HAP-1 (cell line): ENCODE data around the gene ENTREP1.
"Not testable (repeated sequence)": the region's sequence is repeated elsewhere in the genome, so short reads cannot be mapped to it uniquely, and the experiment has no call there.

Experiments
- DNase-seq, 2 experiments: peaks; one replicate each; pipeline ENCODE4 v3.0.0-alpha.2; 2016 to 2020; ENCODE audit warnings: low spot score in 2 of 2
- H3K27me3 ChIP-seq: fragments of 250-450 bp; sonication (Bioruptor Pico); 2 replicates; pipeline ENCODE4 v1.5.1; 2020; ENCODE audit warnings: low read depth, mild to moderate bottlenecking, moderate library complexity
- H3K36me3 ChIP-seq: fragments of 250-450 bp; sonication (Bioruptor Pico); replicated peaks from 2 replicates; pipeline ENCODE4 v1.5.1; 2020; ENCODE audit warnings: mild to moderate bottlenecking
- H3K4me1 ChIP-seq: fragments of 250-450 bp; sonication (Bioruptor Pico); 2 replicates; pipeline ENCODE4 v1.5.1; 2020; ENCODE audit warnings: mild to moderate bottlenecking
- H3K4me3 ChIP-seq: fragments of 250-450 bp; sonication (Bioruptor Pico); 2 replicates; pipeline ENCODE4 v1.5.1; 2020; ENCODE audit warnings: mild to moderate bottlenecking, moderate library complexity
- H3K9me3 ChIP-seq: fragments of 250-450 bp; sonication (Bioruptor Pico); 2 replicates; pipeline ENCODE4 v1.5.1; 2020; ENCODE audit warnings: mild to moderate bottlenecking, moderate library complexity
- in situ Hi-C: fragments of 300-500 bp; cut with MboI; formaldehyde crosslinking; loops from 3 replicates; pipeline ENCODE4 v1.14.3; 2020; ENCODE audit warnings: low sequenced_read_pairs, inconsistent platforms, mixed read lengths

The ENTREP1 gene

DNA sequence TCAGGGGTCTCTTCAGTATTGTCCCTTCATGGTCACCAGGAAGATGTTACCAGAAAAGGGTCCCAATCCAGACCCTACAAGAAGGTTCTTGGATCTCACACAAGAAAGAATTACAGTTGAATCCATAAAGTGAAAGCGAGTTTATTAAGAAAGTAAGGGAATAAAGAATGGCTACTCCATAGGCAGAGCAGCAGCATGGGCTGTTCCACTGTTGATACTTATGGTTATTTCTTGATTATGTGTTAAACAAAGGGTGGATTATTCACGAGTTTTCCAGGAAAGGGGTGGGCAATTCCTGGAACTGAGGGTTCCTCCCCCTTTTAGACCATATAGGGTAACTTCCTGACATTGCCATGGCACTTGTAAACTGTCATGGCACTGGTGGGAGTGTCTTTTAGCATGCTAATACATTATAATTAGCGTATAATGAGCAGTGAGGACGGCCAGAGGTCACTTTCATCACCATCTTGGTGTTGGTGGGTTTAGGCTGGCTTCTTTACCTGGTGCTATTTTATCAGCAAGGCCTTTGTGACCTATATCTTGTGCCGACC, 18.0 kb upstream of the ENTREP1 start:
- DNase-seq, H3K27me3 ChIP-seq, H3K4me3 ChIP-seq, H3K36me3 ChIP-seq, H3K9me3 ChIP-seq, in situ Hi-C loops: not testable (repeated sequence)
- H3K4me1 ChIP-seq: peaks cover 20% of the 10 kb centered on the region

DNA sequence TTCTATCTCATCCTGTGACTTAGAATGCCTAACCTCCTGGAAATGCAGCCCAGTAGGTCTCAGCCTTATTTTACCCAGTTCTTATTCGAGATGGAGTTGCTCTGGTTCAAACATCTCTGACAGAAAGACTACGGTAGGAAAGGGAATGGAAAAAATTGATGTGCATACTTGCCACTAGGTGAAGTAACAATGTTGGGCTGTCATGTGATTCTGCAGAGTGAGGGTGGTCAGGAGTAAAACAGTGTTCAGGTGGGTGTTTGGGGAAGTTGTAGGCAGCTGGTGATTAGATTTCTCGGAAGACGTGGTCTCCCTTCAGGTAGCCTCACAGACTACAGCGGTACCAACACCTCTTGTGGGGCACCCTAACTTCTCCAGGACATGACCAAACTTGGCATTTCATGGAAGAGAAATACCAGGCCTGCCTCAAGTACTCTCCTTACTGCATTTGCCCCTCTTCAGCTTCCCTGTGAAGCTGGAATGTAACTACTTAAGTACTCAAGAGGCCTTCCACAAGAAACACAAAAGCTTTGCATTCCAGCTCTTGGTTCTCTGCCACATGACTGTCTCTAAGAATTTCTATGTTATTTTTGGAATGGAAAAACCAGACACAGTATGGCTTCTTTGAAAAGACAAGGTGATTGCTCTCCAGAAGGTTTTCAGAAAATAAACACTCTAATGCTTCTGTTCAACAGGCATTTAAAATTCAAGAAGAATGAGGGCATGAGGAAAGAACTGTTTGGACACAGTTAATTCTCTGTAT, 17.4 kb upstream of the ENTREP1 start:
- peak; percentile 48 to 81 for DNase-seq
- H3K4me1 ChIP-seq: peaks cover 20% of the 10 kb centered on the region
- H3K9me3 ChIP-seq: peaks cover 6% of the 10 kb centered on the region; the same call in 1 of the 2 replicates
- H3K36me3 ChIP-seq: no peaks in the 10 kb centered on the region
- in situ Hi-C loops: no loop called here
- H3K27me3 ChIP-seq: 0 out of 2 replicates have a peak, but pooled peaks cover 4% of the 10 kb centered on the region
- H3K4me3 ChIP-seq: no peak overlapping the region

DNA sequence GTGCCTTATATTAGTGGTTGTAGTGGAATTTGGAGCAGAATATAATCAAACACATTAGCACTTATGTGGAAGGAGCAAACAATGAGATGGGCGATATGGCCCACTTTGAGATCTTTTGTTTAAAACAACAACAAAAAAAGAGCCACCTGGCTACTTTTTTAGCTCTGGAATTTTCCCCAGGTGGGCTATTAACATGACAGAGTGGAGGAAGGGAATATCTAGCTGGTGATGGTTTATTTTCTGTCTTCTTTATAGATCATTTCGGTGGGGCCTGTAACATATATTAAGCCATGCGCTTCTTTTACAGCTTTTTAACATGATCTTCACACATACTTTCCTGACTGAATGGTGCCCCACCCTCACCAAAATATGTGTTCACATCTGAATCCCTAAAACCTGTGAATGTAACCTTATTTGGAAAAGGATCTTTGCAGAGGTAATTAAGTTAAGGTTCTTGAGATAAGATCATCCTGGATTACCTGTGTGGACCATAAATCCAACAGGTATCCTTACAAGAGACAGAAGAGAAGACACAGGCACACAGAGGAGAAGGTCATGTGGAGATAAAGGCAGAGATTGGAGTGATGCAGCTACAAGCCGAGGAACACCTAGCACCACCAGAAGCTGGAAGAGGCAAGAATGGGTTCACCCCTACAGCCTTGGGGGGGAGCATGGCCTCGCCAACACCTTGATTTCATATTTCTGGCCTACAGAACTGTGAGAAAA, 16.6 kb upstream of the ENTREP1 start:
- Histone ChIP-seq H3K36me3 (no peaks in the 10 kb centered on the region), H3K27me3 (0 out of 2 replicates have a peak, but pooled peaks cover 4% of the 10 kb centered on the region), H3K4me3 (no peak overlapping the region), H3K9me3 (peaks cover 13% of the 10 kb centered on the region), H3K4me1 (peaks cover 20% of the 10 kb centered on the region)
- in situ Hi-C loops: no loop called here
- DNase-seq: no peak

DNA sequence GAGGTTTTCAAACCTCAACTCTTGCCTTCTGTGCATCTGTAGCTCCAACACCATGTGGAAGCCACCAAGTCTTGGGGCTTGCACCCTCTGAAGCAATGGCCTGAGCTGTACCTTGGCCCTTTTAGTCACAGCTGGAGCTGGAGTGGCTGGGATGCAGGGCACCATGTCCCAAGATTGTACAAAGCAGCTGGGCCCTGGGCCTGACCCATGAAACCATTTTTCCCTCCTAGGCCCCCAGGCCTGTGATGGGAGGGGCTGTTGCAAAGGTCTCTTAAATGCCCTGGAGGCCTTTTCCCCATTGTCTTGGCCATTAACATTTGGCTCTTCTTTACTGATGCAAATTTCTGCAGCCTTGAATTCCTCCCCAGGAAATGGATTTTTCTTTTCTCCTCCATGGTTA, 11.8 kb upstream of the ENTREP1 start:
- H3K4me3 ChIP-seq: no peak overlapping the region
- H3K36me3 ChIP-seq: no peaks in the 10 kb centered on the region
- no peaks in the 10 kb centered on the region for H3K27me3 ChIP-seq
- in situ Hi-C loops: no loop called here
- peaks cover 18% of the 10 kb centered on the region for H3K9me3 ChIP-seq
- DNase-seq: no peak
- H3K4me1 ChIP-seq: peaks cover 5% of the 10 kb centered on the region

DNA sequence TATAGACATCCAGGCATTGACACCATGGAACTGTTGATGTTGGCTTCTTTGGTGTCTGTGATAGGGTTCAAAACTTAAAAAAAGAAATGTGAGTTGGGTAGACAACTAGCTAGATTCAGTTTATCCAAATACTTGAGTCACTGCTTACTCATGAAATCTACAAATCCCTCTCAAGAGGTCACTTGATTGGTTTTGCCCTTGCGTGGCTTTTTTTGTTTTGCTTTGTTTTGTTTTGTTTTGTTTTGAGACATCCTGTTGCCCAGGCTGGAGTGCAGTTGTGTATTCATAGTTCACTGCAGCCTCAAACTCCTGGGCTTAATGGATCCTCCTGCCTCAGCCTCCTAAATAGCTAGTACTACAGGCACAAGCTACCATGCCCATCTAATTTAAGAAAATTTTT, 10.5 kb upstream of the ENTREP1 start:
- Histone ChIP-seq H3K36me3 (no peaks in the 10 kb centered on the region), H3K27me3 (peaks cover 11% of the 10 kb centered on the region), H3K4me1 (no peaks in the 10 kb centered on the region), H3K4me3 (no peak overlapping the region), H3K9me3 (peaks cover 18% of the 10 kb centered on the region)
- in situ Hi-C loops: no loop called here
- DNase-seq: no peak

DNA sequence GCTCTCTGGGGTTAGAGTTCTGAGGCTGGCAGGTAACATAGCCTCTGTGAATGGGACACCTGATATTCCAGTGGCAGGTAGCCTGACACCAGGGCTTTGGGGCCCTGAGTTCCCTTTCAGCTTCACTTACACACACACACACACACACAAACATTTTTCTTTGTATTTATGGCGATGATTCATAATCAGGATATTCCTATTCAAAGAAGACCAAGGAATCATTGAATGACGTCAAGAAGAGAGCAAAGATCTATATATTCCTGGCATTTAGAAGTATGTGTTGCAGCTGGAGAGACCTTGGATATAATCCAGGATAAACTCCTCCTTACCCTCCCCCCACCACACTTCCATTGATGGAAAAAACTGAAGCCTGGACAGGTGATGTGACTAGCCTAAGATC, 7.9 kb upstream of the ENTREP1 start:
- H3K4me1 ChIP-seq: no peaks in the 10 kb centered on the region
- no peaks in the 10 kb centered on the region for H3K36me3 ChIP-seq
- no peak for DNase-seq
- in situ Hi-C loops: no loop called here
- peaks cover 18% of the 10 kb centered on the region for H3K9me3 ChIP-seq
- H3K4me3 ChIP-seq: no peak overlapping the region
- H3K27me3 ChIP-seq: peaks cover 23% of the 10 kb centered on the region

DNA sequence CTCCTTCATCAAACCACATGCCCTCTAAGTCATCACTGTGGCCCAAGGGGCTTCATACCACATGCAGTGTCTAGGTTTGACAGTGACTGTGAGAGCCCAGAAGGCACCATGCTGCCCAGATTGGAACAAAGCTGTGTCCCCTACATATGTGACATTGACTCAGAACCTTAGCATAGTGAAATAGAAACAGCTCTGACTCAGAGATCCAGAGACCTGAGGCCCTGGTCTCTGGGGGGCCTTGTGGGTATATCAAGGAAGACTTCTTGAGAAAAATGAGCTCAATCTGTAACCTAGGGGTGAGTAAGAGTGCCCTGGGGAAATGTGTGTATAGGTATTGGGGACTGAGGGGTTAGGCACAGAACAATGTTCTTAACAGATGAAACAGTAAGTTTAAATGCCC, 7.1 kb upstream of the ENTREP1 start:
- Histone ChIP-seq H3K9me3 (peaks cover 12% of the 10 kb centered on the region), H3K4me3 (no peak overlapping the region), H3K36me3 (no peaks in the 10 kb centered on the region), H3K4me1 (no peaks in the 10 kb centered on the region), H3K27me3 (peaks cover 25% of the 10 kb centered on the region)
- DNase-seq: no peak
- in situ Hi-C loops: no loop called here

DNA sequence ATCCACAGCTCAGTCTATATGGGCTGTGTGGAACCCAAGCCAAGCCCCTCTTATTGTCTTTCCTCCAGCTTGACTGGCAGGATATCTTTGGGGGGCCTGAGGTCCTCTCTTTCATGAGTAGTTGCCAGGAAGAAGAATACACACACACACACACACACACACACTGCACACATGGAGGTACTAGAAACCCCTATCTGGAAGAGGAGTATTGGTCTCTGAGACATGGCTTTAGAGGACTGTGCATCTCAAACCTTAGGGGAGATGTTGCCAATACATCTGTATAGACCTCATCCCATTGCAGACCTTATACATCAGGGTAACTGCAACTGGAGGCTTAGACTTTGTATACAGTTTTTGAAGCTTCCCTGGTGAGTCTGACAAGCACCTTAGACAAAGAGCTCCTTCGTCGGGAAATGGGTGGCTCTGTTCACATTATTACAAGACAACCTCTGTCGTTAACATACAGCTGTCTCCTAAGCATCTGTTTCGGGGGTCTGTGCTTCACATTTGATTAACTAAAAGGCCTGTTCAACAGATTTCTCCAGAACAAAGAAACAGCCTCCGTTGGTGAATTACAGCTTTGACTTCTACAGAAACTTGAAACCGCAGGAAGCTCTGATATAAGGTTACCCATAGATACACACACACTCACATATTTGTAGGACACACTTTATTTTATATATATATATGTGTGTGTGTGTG, 5.5 kb upstream of the ENTREP1 start:
- DNase-seq: no peak
- no peaks in the 10 kb centered on the region for H3K36me3 ChIP-seq
- no peaks in the 10 kb centered on the region for H3K4me1 ChIP-seq
- peaks cover 25% of the 10 kb centered on the region for H3K27me3 ChIP-seq
- in situ Hi-C loops: no loop called here
- H3K9me3 ChIP-seq: no peaks in the 10 kb centered on the region; the same call in 1 of the 2 replicates
- no peak overlapping the region for H3K4me3 ChIP-seq

DNA sequence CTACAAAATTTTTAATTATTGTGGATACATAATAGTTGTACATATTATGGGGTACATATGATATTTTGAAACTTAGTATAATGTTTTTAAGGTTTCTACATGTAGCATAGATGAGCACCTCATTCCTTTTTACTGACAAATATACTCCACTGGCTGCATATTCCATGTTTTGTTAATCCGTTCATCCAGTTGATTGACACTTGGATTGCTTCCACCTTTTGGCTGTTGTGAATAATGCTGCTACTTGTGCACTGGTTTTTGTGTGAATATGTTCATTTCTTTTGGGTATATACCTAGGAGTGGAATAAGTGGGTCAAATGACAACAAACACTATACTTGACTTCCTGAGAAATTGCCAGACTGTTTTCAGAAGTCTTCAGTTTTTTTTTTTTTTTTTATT, 2.8 kb upstream of the ENTREP1 start:
- in situ Hi-C loops: no loop called here

DNA sequence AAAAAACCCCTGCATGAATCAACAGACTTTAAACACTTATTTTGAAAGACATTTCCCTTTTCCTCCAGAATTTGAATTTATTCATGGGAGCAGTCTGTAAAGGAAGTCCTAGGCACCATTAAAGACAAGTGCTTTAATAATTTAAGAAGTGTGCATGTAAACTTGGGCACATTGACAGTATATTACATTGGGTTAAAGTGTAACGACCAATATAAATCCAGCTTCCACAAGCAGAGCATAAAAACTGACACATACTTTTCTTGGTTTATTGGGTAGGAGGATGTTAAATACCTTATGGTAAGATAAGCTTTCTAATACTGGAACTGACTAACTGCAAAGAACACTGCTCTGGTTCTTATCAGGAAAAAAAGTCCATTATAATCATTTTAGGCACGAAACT, 1.2 kb upstream of the ENTREP1 start:
- in situ Hi-C loops: no loop called here
- no peaks in the 10 kb centered on the region for H3K9me3 ChIP-seq
- H3K4me1 ChIP-seq: no peaks in the 10 kb centered on the region
- DNase-seq: no peak
- no peaks in the 10 kb centered on the region for H3K36me3 ChIP-seq
- H3K27me3 ChIP-seq: peaks cover 32% of the 10 kb centered on the region
- no peak overlapping the region for H3K4me3 ChIP-seq

More for the DNA sequence above, 2.8 kb upstream of the ENTREP1 start:
- H3K9me3 ChIP-seq: no peaks in the 10 kb centered on the region
- H3K36me3 ChIP-seq: no peaks in the 10 kb centered on the region
- no peak for DNase-seq
- H3K4me3 ChIP-seq: no peak overlapping the region
- no peaks in the 10 kb centered on the region for H3K4me1 ChIP-seq
- peaks cover 34% of the 10 kb centered on the region for H3K27me3 ChIP-seq

DNA sequence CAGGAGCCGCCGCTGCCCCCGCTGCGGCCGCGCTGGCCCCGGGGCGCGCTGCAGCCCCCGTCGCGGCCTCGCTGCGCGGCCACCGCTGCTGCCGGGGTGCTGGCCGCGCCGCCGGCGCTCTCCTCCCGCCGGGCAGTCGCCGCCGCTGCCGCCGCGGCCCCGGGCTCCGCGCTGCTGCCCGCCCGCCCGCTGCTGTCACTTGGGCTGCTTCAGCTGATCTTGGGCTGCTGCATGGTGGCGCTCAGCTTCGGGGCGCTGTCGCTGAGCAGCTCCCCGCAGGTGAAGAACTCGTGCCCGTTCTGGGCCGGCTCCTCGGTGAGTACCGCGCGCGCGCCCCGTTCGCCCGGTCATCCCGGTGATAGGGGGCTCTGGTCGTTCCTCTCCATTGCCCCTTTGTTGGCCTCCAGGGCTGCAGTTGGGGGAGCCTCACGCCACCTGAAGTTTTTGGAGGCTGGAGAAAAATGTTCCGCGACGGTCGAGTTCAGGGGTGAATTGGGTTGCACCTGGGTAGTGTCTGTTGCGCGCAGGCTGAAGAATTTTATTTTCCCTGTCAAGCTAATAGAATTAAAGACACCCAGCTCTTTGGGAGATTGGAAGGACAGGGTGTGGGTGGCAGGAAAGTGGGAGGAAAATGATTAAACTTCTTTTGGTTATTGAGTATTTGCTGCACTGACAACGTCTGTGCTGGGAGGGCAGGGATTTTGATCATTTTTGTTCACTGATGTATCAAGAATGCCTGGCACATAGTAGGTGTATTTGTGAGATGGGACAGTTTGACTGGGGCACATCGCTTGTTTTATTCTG, 596 bp downstream of the ENTREP1 start:
- Histone ChIP-seq H3K36me3 (no peaks in the 10 kb centered on the region), H3K4me1 (no peaks in the 10 kb centered on the region), H3K4me3 (peak overlapping the region; percentile 33), H3K27me3 (peaks cover 15% of the 10 kb centered on the region), H3K9me3 (no peaks in the 10 kb centered on the region)
- in situ Hi-C loops: no loop called here
- DNase-seq: peak in 1 of 2 experiments; percentile 15

DNA sequence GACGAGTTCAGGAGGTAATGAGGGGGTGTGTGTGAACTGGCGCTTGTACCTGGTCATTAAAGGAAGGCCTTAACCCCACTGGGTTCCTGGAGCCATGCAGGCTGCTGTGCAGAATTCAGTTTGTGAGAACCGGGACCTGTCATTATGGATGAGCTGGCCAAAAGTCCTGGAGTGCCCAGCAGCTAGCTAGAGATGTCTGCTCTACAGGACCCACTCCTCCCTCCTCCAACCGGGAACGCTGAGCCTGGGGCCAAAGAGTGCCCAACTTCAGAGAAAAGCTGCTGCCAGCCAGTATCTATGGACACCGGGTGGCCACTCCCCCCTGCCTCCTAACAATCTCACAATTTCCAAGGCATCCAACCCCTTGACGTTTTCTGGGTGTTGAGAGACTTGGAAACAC, 1.2 kb downstream of the ENTREP1 start:
- DNase-seq: no peak
- in situ Hi-C loops: no loop called here
- peaks cover 13% of the 10 kb centered on the region for H3K27me3 ChIP-seq
- H3K4me3 ChIP-seq: no peak overlapping the region
- no peaks in the 10 kb centered on the region for H3K9me3 ChIP-seq
- no peaks in the 10 kb centered on the region for H3K4me1 ChIP-seq
- H3K36me3 ChIP-seq: no peaks in the 10 kb centered on the region

DNA sequence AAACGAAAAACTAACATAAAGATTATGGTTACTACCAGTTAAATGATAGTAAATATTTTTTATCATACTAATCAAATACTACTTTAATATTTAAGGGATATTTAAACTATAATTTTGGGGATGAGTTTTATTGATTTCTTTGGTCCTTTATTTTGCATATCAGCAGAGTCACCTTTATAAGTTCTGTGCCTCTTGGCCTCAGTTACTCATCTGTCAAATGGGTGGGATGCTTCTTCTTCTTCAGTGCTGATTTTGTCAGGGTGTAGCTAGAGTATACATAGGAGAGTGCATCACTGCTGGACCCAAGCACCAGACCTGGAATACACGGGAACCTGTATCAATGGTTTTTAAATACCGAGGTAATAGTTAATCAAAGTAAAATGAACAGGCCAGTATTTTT, 5.6 kb downstream of the ENTREP1 start:
- no peaks in the 10 kb centered on the region for H3K36me3 ChIP-seq
- H3K4me1 ChIP-seq: peaks cover 9% of the 10 kb centered on the region; the same call in 1 of the 2 replicates
- in situ Hi-C loops: no loop called here
- H3K27me3 ChIP-seq: peaks cover 10% of the 10 kb centered on the region
- no peaks in the 10 kb centered on the region for H3K9me3 ChIP-seq
- no peak for DNase-seq
- H3K4me3 ChIP-seq: no peak overlapping the region
